H9 (cell line): ENCODE measurements around the gene RAP1GAP2. TPM values are rescaled to one million over a fixed set of nuclear protein-coding genes. Genes with fewer than 3 reads are reported as not detected.

Experiments used
- DNase-seq: peaks from one replicate; pipeline ENCODE4 v3.0.0-alpha.2; 2017
- H2AFZ ChIP-seq: one replicate; pipeline ENCODE4 v1.6.1; 2013; ENCODE audit warnings: mild to moderate bottlenecking, low read length, control low read depth, moderate library complexity
- H2AK5ac ChIP-seq: 2 replicates; pipeline ENCODE4 v1.6.1; 2013; ENCODE audit warnings: low read length, control low read depth, mixed read lengths; ENCODE audit not compliant: insufficient read length
- H2BK120ac ChIP-seq: one replicate; pipeline ENCODE4 v1.6.1; 2013; ENCODE audit warnings: low read depth, mild to moderate bottlenecking, low read length, control low read depth, inconsistent platforms; ENCODE audit not compliant: poor library complexity, severe bottlenecking
- H2BK12ac ChIP-seq: 2 replicates; pipeline ENCODE4 v1.6.1; 2013; ENCODE audit warnings: low read length, control low read depth, mixed read lengths, low read depth; ENCODE audit not compliant: insufficient read length
- H2BK15ac ChIP-seq: 2 replicates; pipeline ENCODE4 v1.6.1; 2013; ENCODE audit warnings: low read depth, low read length, control low read depth
- H2BK20ac ChIP-seq: one replicate; pipeline ENCODE4 v1.6.1; 2013; ENCODE audit warnings: low read depth, mild to moderate bottlenecking, low read length, control low read depth, inconsistent platforms; ENCODE audit not compliant: poor library complexity, severe bottlenecking
- H2BK5ac ChIP-seq: 2 replicates; pipeline ENCODE4 v1.6.1; 2013; ENCODE audit warnings: low read length, control low read depth, mixed read lengths; ENCODE audit not compliant: insufficient read length
- H3K14ac ChIP-seq: 2 replicates; pipeline ENCODE4 v1.6.1; 2013; ENCODE audit warnings: low read length, control low read depth; ENCODE audit not compliant: insufficient read depth
- H3K18ac ChIP-seq: 2 replicates; pipeline ENCODE4 v1.6.1; 2013; ENCODE audit warnings: low read depth, mild to moderate bottlenecking, mixed read lengths, low read length, control low read depth; ENCODE audit not compliant: insufficient read length
- H3K23ac ChIP-seq: 2 replicates; pipeline ENCODE4 v1.6.1; 2013; ENCODE audit warnings: low read length, control low read depth, mixed read lengths, low read depth; ENCODE audit not compliant: insufficient read length
- H3K23me2 ChIP-seq: 2 replicates; pipeline ENCODE4 v1.6.1; 2013; ENCODE audit warnings: low read depth, mild to moderate bottlenecking, mixed read lengths, low read length, control low read depth; ENCODE audit not compliant: insufficient read length, poor library complexity, severe bottlenecking
- H3K27ac ChIP-seq: 2 replicates; pipeline ENCODE4 v1.5.1; 2013; ENCODE audit warnings: low read length, control low read depth, mixed read lengths, low read depth; ENCODE audit not compliant: insufficient read length
- H3K27me3 ChIP-seq: 2 replicates; pipeline ENCODE4 v1.6.1; 2013; ENCODE audit warnings: low read length, control low read depth, inconsistent platforms; ENCODE audit not compliant: insufficient read depth
- H3K4ac ChIP-seq: 2 replicates; pipeline ENCODE4 v1.6.1; 2013; ENCODE audit warnings: low read depth, mild to moderate bottlenecking, control low read depth, inconsistent platforms, low read length, moderate library complexity
- H3K4me1 ChIP-seq: 2 replicates; pipeline ENCODE4 v1.6.1; 2013; ENCODE audit warnings: low read length, control low read depth, inconsistent platforms; ENCODE audit not compliant: insufficient read depth
- H3K4me2 ChIP-seq: 2 replicates; pipeline ENCODE4 v1.6.1; 2013; ENCODE audit warnings: low read length, control low read depth, mixed read lengths; ENCODE audit not compliant: insufficient read length, insufficient read depth
- H3K56ac ChIP-seq: 2 replicates; pipeline ENCODE4 v1.6.1; 2013; ENCODE audit warnings: low read depth, mild to moderate bottlenecking, mixed read lengths, low read length, control low read depth; ENCODE audit not compliant: insufficient read length
- H3K79me1 ChIP-seq: 2 replicates; pipeline ENCODE4 v1.6.1; 2013; ENCODE audit warnings: low read depth, mild to moderate bottlenecking, moderate library complexity, low read length, control low read depth, inconsistent platforms; ENCODE audit not compliant: insufficient read depth, poor library complexity, severe bottlenecking
- H3K79me2 ChIP-seq: 2 replicates; pipeline ENCODE4 v1.6.1; 2013; ENCODE audit warnings: low read length, control low read depth, inconsistent platforms; ENCODE audit not compliant: insufficient read depth
- H3K9ac ChIP-seq: 2 replicates; pipeline ENCODE4 v1.6.1; 2013; ENCODE audit warnings: low read length, control low read depth, mixed read lengths; ENCODE audit not compliant: insufficient read length; ENCODE audit errors: extremely low read depth
- H3K9me3 ChIP-seq: one replicate; pipeline ENCODE4 v1.6.1; 2013; ENCODE audit warnings: low read depth, low read length, inconsistent platforms; ENCODE audit not compliant: control insufficient read depth
- H3T11ph ChIP-seq: one replicate; pipeline ENCODE4 v1.6.1; 2013; ENCODE audit warnings: mild to moderate bottlenecking, low read length, control low read depth, inconsistent platforms
- H4K20me1 ChIP-seq: one replicate; pipeline ENCODE4 v1.6.1; 2013; ENCODE audit not compliant: control insufficient read depth, insufficient read length, insufficient read depth
- H4K5ac ChIP-seq: 2 replicates; pipeline ENCODE4 v1.6.1; 2013; ENCODE audit warnings: low read depth, mild to moderate bottlenecking, mixed read lengths, low read length, control low read depth; ENCODE audit not compliant: insufficient read length
- H4K8ac ChIP-seq: replicated peaks from 2 replicates; pipeline ENCODE4 v1.6.1; 2013; ENCODE audit warnings: low read length, control low read depth, mixed read lengths, low read depth; ENCODE audit not compliant: insufficient read length
- H4K91ac ChIP-seq: 2 replicates; pipeline ENCODE4 v1.6.1; 2013; ENCODE audit warnings: low read depth, mild to moderate bottlenecking, moderate library complexity, mixed read lengths, low read length, control low read depth; ENCODE audit not compliant: insufficient read length
- H3K27ac Mint-ChIP-seq, 3 experiments: 2 replicates in 2 of 3; 3 replicates in 1 of 3; pipeline ENCODE4 v1.8.0; 2020 to 2021; ENCODE audit warnings: mixed read lengths in 3 of 3, mild to moderate bottlenecking in 1 of 3, moderate library complexity in 1 of 3
- H3K27me3 Mint-ChIP-seq: 2 replicates; pipeline ENCODE4 v1.8.0; 2021; ENCODE audit warnings: low read depth, mild to moderate bottlenecking, moderate library complexity, mixed read lengths
- H3K36me3 Mint-ChIP-seq, 3 experiments: 2 replicates in 2 of 3; 3 replicates in 1 of 3; pipeline ENCODE4 v1.8.0; 2020 to 2021; ENCODE audit warnings: low read depth in 3 of 3, mixed read lengths in 3 of 3; ENCODE audit not compliant: insufficient read depth in 1 of 3
- H3K4me1 Mint-ChIP-seq, 2 experiments: 2 replicates each; pipeline ENCODE4 v1.8.0; 2020; ENCODE audit warnings: mixed read lengths in 2 of 2
- H3K4me3 Mint-ChIP-seq, 2 experiments: 2 replicates in 1 of 2; 3 replicates in 1 of 2; pipeline ENCODE4 v1.8.0; 2020 to 2021; ENCODE audit warnings: mild to moderate bottlenecking in 2 of 2, mixed read lengths in 2 of 2, moderate library complexity in 1 of 2
- H3K9me3 Mint-ChIP-seq, 2 experiments: 2 replicates in 1 of 2; 3 replicates in 1 of 2; pipeline ENCODE4 v1.8.0; 2020; ENCODE audit warnings: mild to moderate bottlenecking in 2 of 2, mixed read lengths in 2 of 2, moderate library complexity in 1 of 2
- CTCF ChIP-seq: fragments of 200-600 bp; sonication (generic); conservative IDR thresholded peaks from 3 replicates; pipeline ENCODE4 v1.8.0; 2021; ENCODE audit warnings: antibody characterized with exemption, mild to moderate bottlenecking
- WGBS: extraction: QIAGEN DNeasy Blood & Tissue Kit; methylation state at CpG from one replicate; pipeline ENCODE4 v1.1.7; 2013; ENCODE audit warnings: missing lambda C conversion rate, low lambda C conversion rate, mixed read lengths; ENCODE audit not compliant: insufficient read length; ENCODE audit errors: extremely low coverage; 5-methylcytosine and 5-hydroxymethylcytosine counted together
- total RNA-seq: library from RNA; stranded (reverse); gene quantifications from 2 replicates; pipeline ENCODE4 v1.2.1, GENCODE V29; 2021

RAP1GAP2 gene
- total RNA-seq, 1 experiment from 2014 or later: 33.8 TPM

- Histone ChIP-seq H3K27ac (no peak overlapping the region), H3K23ac (no peak overlapping the region), H2BK20ac (no peak overlapping the region), H4K5ac (no peak overlapping the region), H2BK5ac (no peak overlapping the region), H2AK5ac (no peak overlapping the region), H2AFZ (no peak overlapping the region), H3K79me1 (peaks cover 12% of the 10 kb centered on the region), H4K8ac (no peak overlapping the region), H2BK15ac (no peak overlapping the region), H3K9ac (no peak overlapping the region), H3K56ac (no peak overlapping the region), H3K4ac (no peak overlapping the region), H4K91ac (no peak overlapping the region), H3K23me2 (no peaks in the 10 kb centered on the region), H3K4me2 (no peak overlapping the region), H2BK120ac (no peak overlapping the region), H3K18ac (no peak overlapping the region), H3K4me1 (peaks cover 5% of the 10 kb centered on the region; the same call in 1 of the 2 replicates), H3K9me3 (no peaks in the 10 kb centered on the region), H4K20me1 (no peaks in the 10 kb centered on the region), H3K79me2 (peaks cover 14% of the 10 kb centered on the region; the same call in 1 of the 2 replicates), H2BK12ac (no peak overlapping the region), H3K27me3 (no peaks in the 10 kb centered on the region), H3K14ac (no peak overlapping the region), H3T11ph (no peak overlapping the region)
- H3K36me3 Mint-ChIP-seq: peaks cover 4 to 12% (median 10%) of the 10 kb centered on the region in 3 experiments; a peak in 4 of 7 replicates
- no peak for TF ChIP-seq CTCF
- H3K27me3 Mint-ChIP-seq: no peaks in the 10 kb centered on the region
- no peaks in the 10 kb centered on the region; a peak in 1 of 5 replicates for H3K9me3 Mint-ChIP-seq
- H3K4me3 Mint-ChIP-seq: no peak overlapping the region
- H3K4me1 Mint-ChIP-seq: peaks cover 45 to 47% of the 10 kb centered on the region in 2 experiments
- no peak overlapping the region for H3K27ac Mint-ChIP-seq
- no peak for DNase-seq
- no CpG with 5 or more reads among the region's 4 CpGs for WGBS
These were observed 67.0 kb downstream of the RAP1GAP2 start for GRCh38 chr17:2863204-2863603.
